HG03280 (cell line): ENCODE results near the gene MYH7B.

Source experiments
- ATAC-seq: cut with Tn5 transposase; IDR thresholded peaks from one replicate; pipeline ENCODE4 v1.9.1; 2021; ENCODE audit warnings: mild to moderate bottlenecking, moderate library complexity; ENCODE audit not compliant: unreplicated experiment

MYH7B gene

DNA sequence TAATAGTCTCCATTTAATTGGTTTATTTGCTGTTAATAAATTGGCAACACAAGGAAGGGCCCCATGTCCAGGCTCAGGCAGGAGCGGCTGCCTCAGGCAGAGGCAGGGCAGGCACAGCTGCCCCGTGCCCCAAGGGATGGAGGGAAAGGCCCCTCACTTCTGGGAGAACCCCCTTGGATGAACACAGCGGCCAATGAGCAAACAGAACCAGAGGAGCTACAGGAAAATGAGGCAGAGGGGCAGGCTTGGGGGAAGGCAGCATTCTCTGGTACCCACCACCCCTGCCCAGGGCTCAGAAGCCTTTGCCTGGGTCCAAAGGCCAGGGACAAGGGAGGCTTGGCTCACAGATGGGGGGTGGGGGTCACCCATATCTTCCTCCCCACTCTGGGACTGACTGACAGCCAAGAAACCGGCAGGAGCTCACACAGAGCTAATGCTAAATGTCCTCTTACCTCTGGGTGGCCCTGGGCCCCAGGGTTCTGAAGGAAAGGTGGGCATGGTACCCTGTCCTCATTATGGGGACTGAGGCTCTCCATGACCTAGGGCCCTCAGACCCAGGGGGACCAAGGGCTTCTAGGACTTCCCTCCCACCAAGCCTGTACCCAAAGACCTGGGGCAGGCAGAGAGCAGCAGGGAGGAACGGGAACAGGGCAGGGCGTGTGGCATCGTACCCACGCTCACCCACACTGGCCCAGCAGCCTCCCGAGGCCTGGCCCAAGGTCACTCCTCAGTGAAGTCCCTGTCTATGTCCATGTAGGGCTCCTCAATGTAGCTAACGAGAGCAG, 47.0 kb downstream of the MYH7B start:
- ATAC-seq: no peak

DNA sequence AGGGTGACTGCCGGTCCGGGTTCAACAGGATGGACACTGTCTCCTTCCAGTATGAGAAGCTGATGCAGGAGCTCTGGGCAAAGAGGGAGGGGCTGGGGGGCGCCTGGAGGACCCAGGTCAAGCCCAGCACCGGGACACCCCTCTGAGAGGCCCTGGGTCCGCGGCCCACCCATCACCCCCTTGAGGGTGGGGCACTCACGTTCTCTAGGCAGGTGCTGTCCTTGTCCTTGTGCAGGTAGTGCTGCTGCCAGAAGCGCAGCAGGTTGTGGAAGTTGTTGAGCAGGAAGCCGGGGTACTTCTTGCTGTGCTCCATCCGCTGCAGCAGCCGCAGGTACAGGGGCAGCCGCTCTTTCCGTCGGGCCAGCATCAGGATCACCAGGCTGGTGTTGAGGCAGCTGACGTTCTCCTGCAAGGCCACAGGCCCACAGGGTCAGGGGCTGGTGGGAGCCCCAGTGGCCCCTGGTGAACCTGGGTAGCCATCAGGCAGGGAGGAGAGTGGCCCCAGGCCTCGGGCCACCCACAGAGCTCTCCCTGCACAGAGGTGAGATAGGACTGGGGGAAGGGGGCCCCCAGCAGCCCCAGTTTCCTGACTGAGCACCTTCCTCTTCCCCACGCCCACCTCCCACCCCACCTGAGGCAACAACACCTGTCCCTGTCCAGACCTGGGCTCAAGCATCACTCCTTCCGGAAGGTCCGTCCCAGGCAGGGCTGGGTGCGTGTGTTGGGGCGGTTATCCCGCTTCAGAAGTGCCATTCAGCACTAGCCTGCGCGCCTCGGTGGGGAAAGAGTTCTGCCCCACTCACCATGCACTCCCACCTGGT, 47.8 kb downstream of the MYH7B start:
- ATAC-seq: no peak

DNA sequence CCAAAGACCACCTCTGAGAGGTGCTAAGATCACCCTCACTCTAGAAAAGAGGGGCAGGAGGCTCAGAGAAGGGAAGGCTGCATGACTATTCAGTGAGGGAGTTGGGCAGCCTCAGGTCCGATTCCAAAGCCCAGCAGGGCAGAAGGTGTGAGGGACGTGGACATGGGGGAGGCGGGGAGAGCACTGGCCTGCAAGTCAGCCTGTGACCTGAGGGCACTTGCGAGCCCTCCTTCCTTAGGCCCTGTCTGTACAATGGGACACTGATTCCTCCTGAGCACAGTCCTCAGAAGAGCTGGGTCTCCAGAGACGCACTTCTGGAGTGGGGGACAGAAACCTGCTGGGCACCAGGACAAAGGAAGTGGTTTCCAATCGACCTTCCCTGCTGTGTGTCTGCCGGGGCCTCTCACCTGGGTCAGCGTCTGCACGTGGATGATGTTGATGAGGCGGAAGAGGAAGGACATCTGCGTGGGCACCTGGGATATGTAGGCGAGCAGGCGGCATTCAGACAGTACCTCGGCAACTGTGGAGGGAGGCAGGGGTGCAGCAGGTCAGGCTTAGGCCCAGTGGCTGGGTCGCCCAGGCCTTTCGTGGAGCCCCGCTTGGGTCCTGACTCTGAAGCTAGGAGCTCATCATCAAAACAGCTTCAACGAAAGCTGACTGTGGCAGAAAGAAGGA, 48.5 kb downstream of the MYH7B start:
- no peak for ATAC-seq

GRCh38 chr20:35004749-35005462, 49.2 kb downstream of the MYH7B start:
- ATAC-seq: no peak
